ENCODE results near the gene PRKAB2. TPM values are rescaled to one million over a fixed set of nuclear protein-coding genes. Genes with fewer than 3 reads are reported as not detected.
A peak's percentile ranks its signal among the peaks of the same experiment; 100 is the strongest.
"Not testable (repeated sequence)": the region's sequence is repeated elsewhere in the genome, so short reads cannot be mapped to it uniquely, and the experiment has no call there.

PRKAB2 gene
- total RNA-seq, 1 donor from 2014 or later, result 23.2 TPM

GRCh38 chr1:147163019-147163418, 9.3 kb downstream of the PRKAB2 start:
- TF ChIP-seq, protein P1, sequence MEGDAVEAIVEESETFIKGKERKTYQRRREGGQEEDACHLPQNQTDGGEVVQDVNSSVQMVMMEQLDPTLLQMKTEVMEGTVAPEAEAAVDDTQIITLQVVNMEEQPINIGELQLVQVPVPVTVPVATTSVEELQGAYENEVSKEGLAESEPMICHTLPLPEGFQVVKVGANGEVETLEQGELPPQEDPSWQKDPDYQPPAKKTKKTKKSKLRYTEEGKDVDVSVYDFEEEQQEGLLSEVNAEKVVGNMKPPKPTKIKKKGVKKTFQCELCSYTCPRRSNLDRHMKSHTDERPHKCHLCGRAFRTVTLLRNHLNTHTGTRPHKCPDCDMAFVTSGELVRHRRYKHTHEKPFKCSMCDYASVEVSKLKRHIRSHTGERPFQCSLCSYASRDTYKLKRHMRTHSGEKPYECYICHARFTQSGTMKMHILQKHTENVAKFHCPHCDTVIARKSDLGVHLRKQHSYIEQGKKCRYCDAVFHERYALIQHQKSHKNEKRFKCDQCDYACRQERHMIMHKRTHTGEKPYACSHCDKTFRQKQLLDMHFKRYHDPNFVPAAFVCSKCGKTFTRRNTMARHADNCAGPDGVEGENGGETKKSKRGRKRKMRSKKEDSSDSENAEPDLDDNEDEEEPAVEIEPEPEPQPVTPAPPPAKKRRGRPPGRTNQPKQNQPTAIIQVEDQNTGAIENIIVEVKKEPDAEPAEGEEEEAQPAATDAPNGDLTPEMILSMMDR (IDR thresholded peaks at IDR 0.05; ENCODE audit: insufficient read depth, low read length, severe bottlenecking), result no peak
- H3K36me3 ChIP-seq (ENCODE audit: control insufficient read depth, insufficient read depth, low read length), result peaks cover 20% of the 10 kb centered on the region
- no peak overlapping the region for H3K4me3 ChIP-seq (ENCODE audit: low read depth, low read length)
- no peaks in the 10 kb centered on the region for H3K27me3 ChIP-seq (ENCODE audit: control insufficient read depth, insufficient read depth, low read length)
- FAIRE-seq (no peak), DNase-seq (ENCODE audit: low read depth) (no peak)

- H3K27me3 ChIP-seq (ENCODE audit: control insufficient read depth, insufficient read depth, low read length), result no peaks in the 10 kb centered on the region
- DNase-seq (ENCODE audit: low read depth) (peak; percentile 87), FAIRE-seq (no peak)
- peaks cover 23% of the 10 kb centered on the region for H3K36me3 ChIP-seq (ENCODE audit: control insufficient read depth, insufficient read depth, low read length)
- no peak overlapping the region for H3K4me3 ChIP-seq (ENCODE audit: low read depth, low read length)
- TF ChIP-seq, protein P1 (IDR thresholded peaks at IDR 0.05; ENCODE audit: insufficient read depth, low read length, severe bottlenecking), result no peak
Observed at GRCh38 chr1:147162093-147162492, 10.2 kb downstream of the PRKAB2 start.

DNA sequence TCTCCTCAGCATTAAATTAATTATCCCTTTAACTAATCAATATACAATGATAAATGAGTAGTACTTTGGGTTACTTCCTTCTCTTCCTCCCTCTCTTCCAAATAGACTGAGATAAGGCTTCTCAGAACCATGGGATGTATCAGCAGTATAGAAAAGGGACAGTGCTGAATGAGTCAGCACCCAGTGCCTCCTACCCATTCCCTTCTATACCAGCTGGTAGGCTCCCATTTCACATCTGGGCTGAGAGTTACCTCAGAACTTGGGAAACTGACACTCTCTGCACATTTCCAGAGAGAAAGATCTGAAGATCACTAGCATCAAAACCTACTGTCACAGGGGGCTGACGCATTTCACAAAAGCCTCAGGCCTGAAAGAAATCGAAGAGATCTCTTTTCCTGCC, 15.2 kb downstream of the PRKAB2 start:
- DNase-seq (ENCODE audit: low read depth); FAIRE-seq; H3K27me3 ChIP-seq (ENCODE audit: control insufficient read depth, insufficient read depth, low read length); H3K4me3 ChIP-seq (ENCODE audit: low read depth, low read length): not testable (repeated sequence)
- peaks cover 22% of the 10 kb centered on the region for H3K36me3 ChIP-seq (ENCODE audit: control insufficient read depth, insufficient read depth, low read length)

- H3K36me3 ChIP-seq (ENCODE audit: control insufficient read depth, insufficient read depth, low read length), result peaks cover 22% of the 10 kb centered on the region
- DNase-seq (ENCODE audit: low read depth), result no peak
- FAIRE-seq, result no peak
- TF ChIP-seq, protein P1 (IDR thresholded peaks at IDR 0.05; ENCODE audit: insufficient read depth, low read length, severe bottlenecking), result no peak
- no peak overlapping the region for H3K4me3 ChIP-seq (ENCODE audit: low read depth, low read length)
- no peaks in the 10 kb centered on the region for H3K27me3 ChIP-seq (ENCODE audit: control insufficient read depth, insufficient read depth, low read length)
Observed at GRCh38 chr1:147156642-147157041, 15.6 kb downstream of the PRKAB2 start.

DNA sequence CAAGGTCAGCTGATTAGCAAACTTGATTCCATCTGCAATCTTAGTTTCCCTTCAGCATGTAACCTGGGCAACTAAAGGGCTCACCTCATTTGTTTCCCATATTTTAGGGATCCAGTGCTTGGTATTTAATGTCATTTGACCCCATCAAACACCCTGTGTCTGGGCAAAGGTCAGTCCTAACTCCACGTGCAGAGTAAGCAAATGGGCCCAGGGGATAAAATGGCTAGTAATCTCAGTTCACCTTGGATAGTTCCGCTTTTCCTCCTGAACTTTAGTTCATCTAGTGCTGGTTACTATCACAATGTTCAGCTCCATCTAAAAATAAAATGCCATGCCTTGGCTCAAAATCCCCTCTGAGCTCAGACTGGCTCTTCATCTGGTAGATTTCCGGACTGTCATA, 19.5 kb downstream of the PRKAB2 start:
- no peak overlapping the region for H3K4me3 ChIP-seq (ENCODE audit: low read depth, low read length)
- H3K36me3 ChIP-seq (ENCODE audit: control insufficient read depth, insufficient read depth, low read length), result peaks cover 7% of the 10 kb centered on the region
- no peak for FAIRE-seq
- H3K27me3 ChIP-seq (ENCODE audit: control insufficient read depth, insufficient read depth, low read length), result no peaks in the 10 kb centered on the region
- TF ChIP-seq, protein P1 (IDR thresholded peaks at IDR 0.05; ENCODE audit: insufficient read depth, low read length, severe bottlenecking), result no peak
- no peak for DNase-seq (ENCODE audit: low read depth)

GRCh38 chr1:147151244-147151643, 21.0 kb downstream of the PRKAB2 start:
- no peaks in the 10 kb centered on the region for H3K27me3 ChIP-seq (ENCODE audit: control insufficient read depth, insufficient read depth, low read length)
- TF ChIP-seq, protein P1 (IDR thresholded peaks at IDR 0.05; ENCODE audit: insufficient read depth, low read length, severe bottlenecking), result no peak
- DNase-seq (ENCODE audit: low read depth) (no peak), FAIRE-seq (no peak)
- H3K36me3 ChIP-seq (ENCODE audit: control insufficient read depth, insufficient read depth, low read length), result peaks cover 5% of the 10 kb centered on the region
- H3K4me3 ChIP-seq (ENCODE audit: low read depth, low read length), result no peak overlapping the region
